ENCODE measurements around the gene MAD1L1.
"Not testable (repeated sequence)": the region's sequence is repeated elsewhere in the genome, so short reads cannot be mapped to it uniquely, and the experiment has no call there.

Gene MAD1L1

GRCh38 chr7:2041496-2042367, 191.0 kb downstream of the MAD1L1 start:
- no peak for DNase-seq

GRCh38 chr7:2040893-2041270, 191.9 kb downstream of the MAD1L1 start:
- DNase-seq = no peak

DNA sequence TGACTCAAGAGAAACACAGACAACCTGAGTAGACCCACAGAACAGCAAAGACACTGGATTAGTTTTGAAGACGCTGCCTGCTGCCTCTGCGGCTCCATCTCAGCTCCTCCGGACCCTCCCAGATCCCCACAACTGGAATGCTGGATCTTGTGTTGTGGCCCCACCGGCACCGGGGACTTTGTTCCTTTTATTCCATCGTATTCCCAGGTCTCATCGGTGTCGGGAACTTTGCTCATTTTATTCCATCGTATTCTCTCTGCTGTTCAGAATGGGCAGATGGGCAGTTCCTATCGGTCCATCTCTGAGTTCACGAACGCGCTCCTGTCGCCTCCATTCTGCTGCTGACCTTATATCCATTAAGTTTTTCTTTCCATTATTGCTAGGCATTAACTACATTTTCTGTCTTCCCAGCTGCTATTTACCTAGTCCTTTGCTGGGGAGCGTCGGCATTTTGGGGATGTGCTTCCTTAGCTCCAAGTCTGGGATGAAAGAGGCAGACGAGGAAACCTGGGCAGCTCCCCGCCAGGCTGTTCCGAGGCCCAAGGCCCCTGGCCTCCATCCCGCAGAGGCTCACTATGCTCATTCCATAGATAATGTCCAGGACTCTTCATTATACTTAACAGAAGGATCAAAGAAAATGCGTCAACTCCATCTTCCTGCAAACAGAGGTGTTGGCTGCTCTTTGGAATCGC, 192.4 kb downstream of the MAD1L1 start:
- DNase-seq = no peak

GRCh38 chr7:2038931-2039728, 193.6 kb downstream of the MAD1L1 start:
- DNase-seq = no peak

DNA sequence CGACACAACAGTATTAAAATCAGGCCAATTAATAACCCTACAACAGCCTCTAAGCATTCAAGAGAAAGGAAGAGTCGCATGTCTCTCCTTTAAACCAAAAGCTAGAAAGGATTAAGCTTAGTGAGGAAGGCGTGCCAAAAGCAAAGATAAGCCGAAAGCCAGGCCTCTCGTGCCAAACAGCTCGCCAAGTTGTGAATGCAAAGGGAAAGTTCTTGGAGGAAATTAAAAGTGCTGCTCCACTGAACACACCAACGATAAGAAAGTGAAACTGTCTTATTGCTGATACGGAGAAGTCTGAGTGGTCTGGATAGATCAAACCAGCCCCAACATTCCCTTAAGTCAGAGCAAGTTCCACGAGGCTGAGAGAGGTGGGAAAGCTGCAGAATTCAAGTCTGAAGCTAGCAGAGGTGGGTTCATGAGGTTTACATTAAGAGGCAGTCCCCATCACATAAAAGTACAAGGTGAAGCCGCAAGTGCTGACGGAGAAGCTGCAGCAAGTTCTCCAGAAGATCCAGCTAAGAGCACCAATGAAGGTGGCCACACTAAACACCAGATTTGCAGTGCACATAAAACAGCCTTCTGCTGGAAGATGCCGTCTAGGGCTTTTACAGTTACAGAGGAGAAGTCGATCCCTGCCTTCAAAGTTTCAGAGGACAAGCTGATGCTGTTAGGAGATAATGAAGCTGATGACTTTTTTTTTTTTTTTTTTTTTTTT, 194.8 kb downstream of the MAD1L1 start:
- DNase-seq = peak; percentile 29

DNA sequence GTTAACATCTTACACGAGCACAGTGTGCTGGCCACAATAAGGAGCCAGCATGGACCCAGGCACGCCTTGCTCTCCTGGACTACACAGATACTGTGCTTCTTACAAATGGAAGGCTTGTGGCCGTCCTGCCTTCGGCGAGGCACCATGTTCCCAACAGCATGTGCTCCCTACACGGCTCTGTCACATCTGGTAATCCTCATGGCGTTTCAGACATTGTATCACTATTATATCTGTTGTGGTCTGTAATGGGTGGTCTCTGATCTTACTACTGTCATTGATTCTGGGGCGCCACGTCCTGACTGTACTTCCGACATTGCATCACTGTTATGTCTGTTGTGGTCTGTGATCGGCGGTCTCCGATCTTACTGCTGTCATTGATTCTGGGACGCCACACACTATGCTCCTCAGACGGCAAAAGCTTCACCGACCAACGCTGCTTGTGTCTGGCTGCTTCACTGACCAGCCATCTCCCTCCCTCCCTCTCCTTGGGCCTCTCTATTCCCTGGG, 195.4 kb downstream of the MAD1L1 start:
- peak; percentile 56 for DNase-seq

- no peak for DNase-seq
Measured at GRCh38 chr7:2036786-2037185, 196.0 kb downstream of the MAD1L1 start.

GRCh38 chr7:2036201-2036600, 196.5 kb downstream of the MAD1L1 start:
- not testable (repeated sequence) for DNase-seq

GRCh38 chr7:2034291-2035201, 198.2 kb downstream of the MAD1L1 start:
- no peak for DNase-seq

GRCh38 chr7:2033586-2034135, 199.1 kb downstream of the MAD1L1 start:
- no peak for DNase-seq

- DNase-seq = no peak
Measured at GRCh38 chr7:2032876-2033407, 199.8 kb downstream of the MAD1L1 start.

- DNase-seq = no peak
Measured at GRCh38 chr7:2032030-2032875, 200.5 kb downstream of the MAD1L1 start.

DNA sequence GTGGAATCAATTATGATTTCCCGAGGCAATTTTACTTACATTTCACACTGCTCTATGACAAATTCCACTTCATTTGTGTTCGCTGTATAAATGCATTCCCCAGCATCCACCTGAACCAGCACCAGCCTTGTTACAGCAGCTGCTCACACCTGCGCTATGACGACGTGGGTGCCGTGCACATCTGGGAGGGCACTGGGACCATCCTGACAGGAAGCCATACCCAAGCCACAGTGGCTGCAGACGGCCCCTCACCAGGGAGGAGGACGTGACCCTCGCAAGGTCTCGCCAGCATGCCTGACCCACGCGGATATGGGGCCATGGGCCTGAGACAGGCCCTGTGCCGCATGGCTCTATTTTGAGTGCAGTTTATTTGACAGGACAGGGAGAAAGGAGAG, 201.3 kb downstream of the MAD1L1 start:
- DNase-seq = no peak

DNA sequence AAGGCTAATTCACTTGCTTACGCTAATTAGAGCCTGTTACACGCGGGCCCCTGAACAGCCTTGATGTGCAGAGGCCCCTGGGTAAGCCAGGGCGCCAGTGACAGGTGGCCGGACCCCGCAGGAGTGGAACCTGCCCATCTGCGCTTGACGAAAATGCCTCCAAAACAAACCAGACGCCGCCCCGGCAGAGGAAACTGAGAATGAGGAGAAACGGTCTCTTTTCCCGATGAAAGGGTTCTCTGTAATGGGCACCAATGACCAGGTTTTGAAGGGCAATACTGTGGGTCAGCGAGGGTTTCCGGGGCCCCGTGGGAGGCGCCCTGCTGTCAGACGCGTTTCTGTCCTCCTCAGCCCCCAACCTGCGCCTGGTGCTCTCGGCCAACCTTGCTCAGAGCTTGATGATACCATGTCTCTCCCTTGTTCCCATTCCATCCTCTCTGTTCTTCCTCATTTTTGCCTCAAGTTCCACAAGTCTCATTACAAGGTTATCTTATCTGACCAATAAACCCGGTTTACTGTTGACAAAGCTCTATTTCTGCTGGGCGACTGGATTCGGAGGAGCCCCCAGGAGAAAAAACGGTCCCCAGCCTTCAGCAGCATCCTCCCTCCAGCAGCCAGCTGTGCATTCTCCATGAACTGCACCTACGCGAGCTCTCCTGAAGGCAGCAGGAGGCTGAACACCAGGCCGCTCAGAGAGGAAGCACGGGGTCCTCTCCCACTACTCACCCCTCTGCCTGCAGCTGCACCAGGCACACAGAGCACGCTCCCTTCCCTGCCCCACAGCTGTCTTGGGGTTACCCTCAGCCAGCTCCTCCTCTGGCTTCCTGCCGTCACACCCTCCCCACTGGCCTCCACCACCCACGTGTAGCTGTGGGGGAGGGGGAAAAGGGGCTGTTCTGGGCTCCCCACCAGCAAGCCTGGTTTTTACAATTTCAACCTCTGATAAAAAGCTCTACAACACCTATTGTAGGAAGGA, 202.0 kb downstream of the MAD1L1 start:
- DNase-seq = peak; percentile 38

DNA sequence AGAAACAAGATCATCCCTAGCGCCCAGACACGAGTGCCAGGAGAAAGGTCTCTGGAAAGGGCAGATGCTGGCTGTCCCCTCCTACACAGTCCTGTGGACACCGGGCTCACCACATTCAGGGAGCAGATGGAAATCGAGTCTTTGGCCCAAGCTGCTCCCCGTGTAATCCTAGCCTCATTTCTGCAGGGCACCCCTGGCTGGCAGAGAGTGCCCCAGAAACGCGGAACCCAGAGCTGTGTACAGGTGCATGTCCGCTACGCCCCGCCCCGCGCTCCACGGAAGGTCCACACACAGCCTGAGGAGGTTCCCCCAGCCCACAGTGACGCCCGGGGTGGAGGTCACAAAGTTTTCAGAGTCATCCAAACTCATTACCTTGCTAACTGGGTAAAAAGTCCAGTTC, 202.8 kb downstream of the MAD1L1 start:
- DNase-seq = no peak

GRCh38 chr7:2029211-2029905, 203.4 kb downstream of the MAD1L1 start:
- DNase-seq = no peak

GRCh38 chr7:2028733-2029132, 204.0 kb downstream of the MAD1L1 start:
- no peak for DNase-seq

DNA sequence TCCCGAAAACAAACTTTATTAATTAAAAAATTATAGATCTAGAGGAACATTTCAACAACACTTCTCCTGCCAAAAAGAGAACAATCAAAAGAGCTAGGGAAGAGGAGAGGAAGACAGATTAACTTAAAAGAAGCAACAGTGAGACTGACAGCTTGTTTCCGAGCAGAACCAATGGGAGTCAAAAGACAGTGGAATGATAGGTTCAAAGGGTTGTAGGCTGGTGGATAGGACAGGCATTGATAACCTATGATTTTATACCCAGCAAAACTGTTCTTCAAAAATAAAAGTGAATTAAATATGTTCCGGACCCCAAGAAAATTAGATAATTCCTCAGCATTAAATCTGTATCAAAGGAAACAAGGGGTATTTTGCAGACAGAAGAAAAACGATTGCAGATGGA, 207.6 kb downstream of the MAD1L1 start:
- DNase-seq = no peak

Data from CD4-positive, alpha-beta T cell treated with Interleukin-21 for 1 hour (primary cell).